ENCODE results near the gene CDC42EP1. TPM values are rescaled to one million over a fixed set of nuclear protein-coding genes. Genes with fewer than 3 reads are reported as not detected.
"Not testable (repeated sequence)": the region's sequence is repeated elsewhere in the genome, so short reads cannot be mapped to it uniquely, and the experiment has no call there.

CDC42EP1 gene
- total and polyA plus RNA-seq, 4 experiments from 2014 or later, result not detected

- Mint-ChIP-seq H3K9me3 (no peaks in the 10 kb centered on the region), H3K4me3 (no peak overlapping the region), H3K36me3 (no peaks in the 10 kb centered on the region), H3K4me1 (peaks cover 0 to 8% (median 2%) of the 10 kb centered on the region in 4 donors), H3K27me3 (peaks cover 24 to 31% of the 10 kb centered on the region in 2 donors), H3K27ac (no peak overlapping the region)
- Histone ChIP-seq H3K36me3 (ENCODE audit: insufficient read depth, low read length) (no peaks in the 10 kb centered on the region), H3K27me3 (ENCODE audit: insufficient read depth, low read length) (peaks cover 15% of the 10 kb centered on the region), H3K4me3 (ENCODE audit: low read length in 2 of 2) (no peak overlapping the region), H3K9me3 (ENCODE audit: control insufficient read depth in 1 of 2, low read length in 2 of 2) (no peaks in the 10 kb centered on the region), H3K4me1 (ENCODE audit: insufficient read depth, low read length) (peaks cover 4% of the 10 kb centered on the region), H3K27ac (ENCODE audit: low read depth, low read length) (no peak overlapping the region)
- intact Hi-C loops (cut with micrococcal nuclease), result no loop called here
- no peak for DNase-seq
- ChIA-PET POLR2A (ENCODE audit: partially characterized antibody) (no interaction called here), CTCF (ENCODE audit: partially characterized antibody) (no interaction called here)
Observed at GRCh38 chr22:37525746-37526350, 34.4 kb upstream of the CDC42EP1 start.

DNA sequence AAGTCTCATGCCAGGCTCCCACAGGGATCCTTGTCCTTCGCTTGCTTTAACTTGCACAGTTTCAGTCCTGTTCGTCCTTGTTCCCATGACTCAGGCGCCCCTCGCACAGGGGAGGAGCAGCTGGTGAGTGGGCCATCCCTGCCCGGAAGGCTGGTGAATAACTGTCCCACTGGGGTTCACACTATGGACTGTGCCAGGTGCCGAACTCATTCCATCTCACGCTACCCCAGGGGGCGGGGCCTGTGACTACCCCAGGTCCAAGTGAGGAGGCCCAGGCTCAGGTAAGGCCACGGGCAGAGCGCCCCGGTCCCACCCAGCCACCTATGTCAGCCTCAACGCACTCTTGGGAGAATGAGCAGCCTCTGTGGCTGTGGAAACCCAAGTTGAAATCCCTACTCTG, 33.9 kb upstream of the CDC42EP1 start:
- Mint-ChIP-seq H3K27me3 (peaks cover 20 to 27% of the 10 kb centered on the region in 2 donors), H3K27ac (no peak overlapping the region), H3K4me1 (peaks cover 0 to 8% (median 1%) of the 10 kb centered on the region in 4 donors), H3K4me3 (no peak overlapping the region), H3K9me3 (no peaks in the 10 kb centered on the region), H3K36me3 (no peaks in the 10 kb centered on the region)
- Histone ChIP-seq H3K27me3 (ENCODE audit: insufficient read depth, low read length) (peaks cover 9% of the 10 kb centered on the region), H3K9me3 (ENCODE audit: control insufficient read depth in 1 of 2, low read length in 2 of 2) (no peaks in the 10 kb centered on the region), H3K4me1 (ENCODE audit: insufficient read depth, low read length) (peaks cover 4% of the 10 kb centered on the region), H3K36me3 (ENCODE audit: insufficient read depth, low read length) (no peaks in the 10 kb centered on the region), H3K27ac (ENCODE audit: low read depth, low read length) (no peak overlapping the region), H3K4me3 (ENCODE audit: low read length in 2 of 2) (no peak overlapping the region)
- CTCF ChIA-PET (ENCODE audit: partially characterized antibody), result no interaction called here
- intact Hi-C loops (cut with micrococcal nuclease), result no loop called here
- DNase-seq, result no peak
- POLR2A ChIA-PET (ENCODE audit: partially characterized antibody), result no interaction called here

DNA sequence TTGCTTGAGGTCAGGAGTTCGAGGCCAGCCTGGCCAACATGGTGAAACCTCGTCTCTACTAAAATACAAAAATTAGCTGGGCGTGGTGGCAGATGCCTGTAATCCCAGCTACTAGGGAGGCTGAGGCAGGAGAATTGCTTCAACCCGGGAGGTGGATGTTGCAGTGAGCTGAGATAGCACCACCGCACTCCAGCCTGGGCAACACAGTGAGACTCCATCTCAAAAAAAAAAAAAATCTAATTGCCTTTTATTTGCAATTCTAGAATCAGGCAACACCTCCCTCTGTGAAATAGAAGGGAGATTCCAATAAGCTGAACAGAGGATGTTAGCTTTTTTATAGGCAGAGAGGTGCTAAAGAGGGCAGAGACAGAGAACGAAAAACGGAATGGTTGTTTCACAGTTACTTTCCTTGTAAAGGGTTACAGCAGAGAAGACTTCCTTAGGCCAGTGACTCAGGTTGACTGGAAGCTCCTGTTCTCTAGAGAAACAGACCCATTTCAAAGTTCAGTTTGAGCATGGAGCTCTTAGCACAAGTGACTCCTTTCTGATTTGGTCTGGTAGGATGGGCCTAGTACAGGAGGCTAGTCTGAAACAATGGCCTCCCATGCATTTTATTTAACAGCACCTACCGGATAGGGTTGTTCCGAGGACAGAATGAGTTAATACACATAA, 33.1 kb upstream of the CDC42EP1 start:
- H3K27ac Mint-ChIP-seq; H3K4me1 Mint-ChIP-seq; H3K4me3 Mint-ChIP-seq; H3K9me3 Mint-ChIP-seq; H3K4me1 ChIP-seq (ENCODE audit: insufficient read depth, low read length); H3K9me3 ChIP-seq (ENCODE audit: control insufficient read depth in 1 of 2, low read length in 2 of 2); H3K4me3 ChIP-seq (ENCODE audit: low read length in 2 of 2); intact Hi-C loops (cut with micrococcal nuclease); H3K27me3 ChIP-seq (ENCODE audit: insufficient read depth, low read length); H3K27ac ChIP-seq (ENCODE audit: low read depth, low read length); H3K36me3 ChIP-seq (ENCODE audit: insufficient read depth, low read length); H3K36me3 Mint-ChIP-seq; DNase-seq: not testable (repeated sequence)
- peaks cover 17 to 24% of the 10 kb centered on the region in 2 donors for H3K27me3 Mint-ChIP-seq
- ChIA-PET POLR2A (ENCODE audit: partially characterized antibody) (interaction anchor here (1.2 kb wide), 1 partner anchor 9 kb away, joined by 3 read pairs; no protein-coding TSS in a partner anchor), CTCF (ENCODE audit: partially characterized antibody) (interaction anchor here (1.4 kb wide), 1 partner anchor 39 kb away, joined by 5 read pairs; no protein-coding TSS in a partner anchor)

- H3K27me3 Mint-ChIP-seq, result peaks cover 10 to 17% of the 10 kb centered on the region in 2 donors
- H3K27me3 ChIP-seq (ENCODE audit: insufficient read depth, low read length); intact Hi-C loops (cut with micrococcal nuclease); DNase-seq; H3K27ac Mint-ChIP-seq; H3K9me3 ChIP-seq (ENCODE audit: control insufficient read depth in 1 of 2, low read length in 2 of 2); H3K4me1 ChIP-seq (ENCODE audit: insufficient read depth, low read length); H3K36me3 ChIP-seq (ENCODE audit: insufficient read depth, low read length); H3K4me3 ChIP-seq (ENCODE audit: low read length in 2 of 2); H3K36me3 Mint-ChIP-seq; H3K4me3 Mint-ChIP-seq; H3K4me1 Mint-ChIP-seq; H3K9me3 Mint-ChIP-seq; H3K27ac ChIP-seq (ENCODE audit: low read depth, low read length): not testable (repeated sequence)
- POLR2A ChIA-PET (ENCODE audit: partially characterized antibody), result interaction anchor here (1.2 kb wide), 1 partner anchor 9 kb away, joined by 3 read pairs; no protein-coding TSS in a partner anchor
- CTCF ChIA-PET (ENCODE audit: partially characterized antibody), result interaction anchor here (1.4 kb wide), 1 partner anchor 38 kb away, joined by 5 read pairs; no protein-coding TSS in a partner anchor
Observed at GRCh38 chr22:37527952-37528351, 32.3 kb upstream of the CDC42EP1 start.

GRCh38 chr22:37529652-37530345, 30.5 kb upstream of the CDC42EP1 start:
- intact Hi-C loops (cut with micrococcal nuclease), result no loop called here
- peaks cover 0 to 12% (median 1%) of the 10 kb centered on the region in 4 donors for H3K4me1 Mint-ChIP-seq
- no peak for DNase-seq
- H3K9me3 ChIP-seq (ENCODE audit: control insufficient read depth in 1 of 2, low read length in 2 of 2), result no peaks in the 10 kb centered on the region
- no peak overlapping the region for H3K4me3 ChIP-seq (ENCODE audit: low read length in 2 of 2)
- peaks cover 4% of the 10 kb centered on the region for H3K4me1 ChIP-seq (ENCODE audit: insufficient read depth, low read length)
- no peak overlapping the region for H3K27ac Mint-ChIP-seq
- H3K36me3 Mint-ChIP-seq, result no peaks in the 10 kb centered on the region
- ChIA-PET POLR2A (ENCODE audit: partially characterized antibody) (interaction anchor here (0.7 kb wide), 1 partner anchor 77 kb away, joined by 3 read pairs; no protein-coding TSS in a partner anchor), CTCF (ENCODE audit: partially characterized antibody) (interaction anchor here (1.4 kb wide), 1 partner anchor 37 kb away, joined by 5 read pairs; no protein-coding TSS in a partner anchor)
- no peaks in the 10 kb centered on the region for H3K9me3 Mint-ChIP-seq
- H3K4me3 Mint-ChIP-seq, result no peak overlapping the region
- peaks cover 2 to 9% of the 10 kb centered on the region in 2 donors for H3K27me3 Mint-ChIP-seq
- H3K27me3 ChIP-seq (ENCODE audit: insufficient read depth, low read length), result no peaks in the 10 kb centered on the region
- H3K36me3 ChIP-seq (ENCODE audit: insufficient read depth, low read length), result no peaks in the 10 kb centered on the region
- no peak overlapping the region for H3K27ac ChIP-seq (ENCODE audit: low read depth, low read length)

DNA sequence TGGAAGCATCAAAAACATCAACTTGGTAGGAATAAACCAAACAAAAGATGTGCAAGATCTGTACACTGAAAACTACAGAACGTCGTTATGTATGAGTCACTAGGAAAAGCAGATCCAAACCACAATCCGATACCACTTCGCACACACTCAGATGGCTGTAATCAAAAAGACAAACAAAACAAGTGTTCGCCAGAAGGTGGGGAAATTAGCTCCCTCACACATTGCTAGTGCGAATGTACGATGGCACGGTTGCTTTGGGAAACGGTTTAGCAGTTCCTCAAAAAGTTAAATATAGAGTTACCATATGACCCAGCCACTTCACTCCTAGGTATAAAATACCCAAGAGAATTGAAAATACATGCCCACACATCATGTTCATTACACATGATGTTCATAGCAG, 26.3 kb upstream of the CDC42EP1 start:
- H3K4me1 ChIP-seq (ENCODE audit: insufficient read depth, low read length), result peaks cover 18% of the 10 kb centered on the region
- H3K27ac Mint-ChIP-seq, result no peak overlapping the region
- no peaks in the 10 kb centered on the region for H3K36me3 Mint-ChIP-seq
- no peak overlapping the region for H3K4me3 ChIP-seq (ENCODE audit: low read length in 2 of 2)
- DNase-seq, result no peak
- ChIA-PET POLR2A (ENCODE audit: partially characterized antibody) (interaction anchor here (0.6 kb wide), 1 partner anchor 38 kb away, joined by 3 read pairs; no protein-coding TSS in a partner anchor), CTCF (ENCODE audit: partially characterized antibody) (interaction anchor here (1.7 kb wide), 1 partner anchor 33 kb away, joined by 4 read pairs; no protein-coding TSS in a partner anchor)
- peaks cover 0 to 2% (median 0%) of the 10 kb centered on the region in 8 donors for H3K9me3 Mint-ChIP-seq
- H3K27me3 ChIP-seq (ENCODE audit: insufficient read depth, low read length), result no peaks in the 10 kb centered on the region
- peaks cover 6 to 21% (median 9%) of the 10 kb centered on the region in 4 donors for H3K4me1 Mint-ChIP-seq
- no peak overlapping the region for H3K27ac ChIP-seq (ENCODE audit: low read depth, low read length)
- intact Hi-C loops (cut with micrococcal nuclease), result no loop called here
- H3K9me3 ChIP-seq (ENCODE audit: control insufficient read depth in 1 of 2, low read length in 2 of 2), result no peaks in the 10 kb centered on the region
- no peaks in the 10 kb centered on the region for H3K36me3 ChIP-seq (ENCODE audit: insufficient read depth, low read length)
- peaks cover 3 to 12% of the 10 kb centered on the region in 2 donors for H3K27me3 Mint-ChIP-seq
- H3K4me3 Mint-ChIP-seq, result no peak overlapping the region

DNA sequence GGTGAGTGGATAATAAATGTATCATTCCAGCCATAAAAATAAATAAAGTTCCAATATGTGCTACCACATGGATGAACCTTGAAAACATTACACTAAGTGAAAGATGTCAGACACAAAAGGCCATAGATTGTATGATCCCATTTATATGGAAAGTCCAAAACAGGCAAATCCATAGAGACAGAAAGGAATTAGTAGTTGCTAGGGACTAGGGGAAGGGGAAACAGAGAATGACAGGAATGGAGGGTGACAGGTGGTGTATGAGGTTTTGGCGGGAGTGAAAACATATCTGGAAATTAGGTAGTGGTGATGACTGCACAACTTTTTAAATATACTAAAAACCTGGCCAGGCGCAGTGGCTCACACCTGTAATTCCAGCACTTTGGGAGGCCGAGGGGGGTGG, 25.8 kb upstream of the CDC42EP1 start:
- H3K4me1 Mint-ChIP-seq, result peaks cover 8 to 23% (median 10%) of the 10 kb centered on the region in 4 donors
- Histone ChIP-seq H3K27ac (ENCODE audit: low read depth, low read length) (no peak overlapping the region), H3K36me3 (ENCODE audit: insufficient read depth, low read length) (no peaks in the 10 kb centered on the region), H3K27me3 (ENCODE audit: insufficient read depth, low read length) (no peaks in the 10 kb centered on the region), H3K9me3 (ENCODE audit: control insufficient read depth in 1 of 2, low read length in 2 of 2) (no peaks in the 10 kb centered on the region), H3K4me3 (ENCODE audit: low read length in 2 of 2) (no peak overlapping the region), H3K4me1 (ENCODE audit: insufficient read depth, low read length) (peaks cover 23% of the 10 kb centered on the region)
- ChIA-PET CTCF (ENCODE audit: partially characterized antibody) (no interaction called here), POLR2A (ENCODE audit: partially characterized antibody) (no interaction called here)
- H3K27ac Mint-ChIP-seq, result no peak overlapping the region
- peaks cover 0 to 2% (median 0%) of the 10 kb centered on the region in 8 donors for H3K9me3 Mint-ChIP-seq
- intact Hi-C loops (cut with micrococcal nuclease), result no loop called here
- no peak for DNase-seq
- peaks cover 3 to 13% of the 10 kb centered on the region in 2 donors for H3K27me3 Mint-ChIP-seq
- H3K4me3 Mint-ChIP-seq, result no peak overlapping the region
- no peaks in the 10 kb centered on the region for H3K36me3 Mint-ChIP-seq

All from CD4-positive, alpha-beta memory T cell (primary cell).